HepG2 (cell line): ENCODE results near the gene ECE2. TPM values are rescaled to one million over a fixed set of nuclear protein-coding genes. Genes with fewer than 3 reads are reported as not detected.

Source experiments
- ATRX ChIP-seq: sonication (generic); formaldehyde crosslinking; IDR thresholded peaks from 2 replicates; pipeline ENCODE4 v1.4.0; 2020; ENCODE audit warnings: missing genetic modification reagents, borderline replicate concordance
- CC2D1A ChIP-seq: sonication (generic); formaldehyde crosslinking; IDR thresholded peaks from 2 replicates; pipeline ENCODE4 v1.8.1; 2023; ENCODE audit warnings: mild to moderate bottlenecking, missing genetic modification reagents
- CCAR2 ChIP-seq: fragments of 200-400 bp; formaldehyde crosslinking; optimal IDR thresholded peaks from 2 replicates; pipeline ENCODE3; 2018; ENCODE audit warnings: low read depth, mild to moderate bottlenecking, low read length, moderate library complexity
- FLYWCH1 ChIP-seq: sonication (generic); formaldehyde crosslinking; IDR thresholded peaks from 2 replicates; pipeline ENCODE4 v1.8.1; 2023; ENCODE audit warnings: mild to moderate bottlenecking, missing genetic modification reagents
- GATAD1 ChIP-seq: IDR thresholded peaks from 2 replicates; pipeline ENCODE4 v1.6.1; 2016; ENCODE audit warnings: missing genetic modification reagents, missing compliant biosample characterization
- GLMP ChIP-seq: sonication (generic); formaldehyde crosslinking; IDR thresholded peaks from 2 replicates; pipeline ENCODE4 v1.9.0; 2021; ENCODE audit warnings: missing genetic modification reagents, mild to moderate bottlenecking, borderline replicate concordance
- JUN ChIP-seq: sonication (generic); formaldehyde crosslinking; IDR thresholded peaks from 2 replicates; pipeline ENCODE4 v1.4.0; 2020; ENCODE audit warnings: mild to moderate bottlenecking, missing genetic modification reagents
- KAT7 ChIP-seq: IDR thresholded peaks from 2 replicates; pipeline ENCODE4 v1.6.1; 2018; ENCODE audit warnings: borderline replicate concordance, missing compliant biosample characterization
- MEIS1 ChIP-seq: sonication (generic); formaldehyde crosslinking; IDR thresholded peaks from 2 replicates; pipeline ENCODE4 v1.9.0; 2021; ENCODE audit warnings: mild to moderate bottlenecking, missing genetic modification reagents, moderate library complexity, borderline replicate concordance
- NR3C1 ChIP-seq: sonication (generic); formaldehyde crosslinking; IDR thresholded peaks from 2 replicates; pipeline ENCODE4 v1.4.0; 2020; ENCODE audit warnings: missing genetic modification reagents
- PCBP2 ChIP-seq: fragments of 200-400 bp; formaldehyde crosslinking; optimal IDR thresholded peaks from 2 replicates; pipeline ENCODE3; 2018; ENCODE audit warnings: low read length, low read depth; ENCODE audit not compliant: poor library complexity, severe bottlenecking
- POGZ ChIP-seq: sonication (generic); formaldehyde crosslinking; IDR thresholded peaks from 2 replicates; pipeline ENCODE4 v1.4.0; 2020; ENCODE audit warnings: mild to moderate bottlenecking, missing genetic modification reagents
- TARDBP ChIP-seq: sonication (generic); formaldehyde crosslinking; IDR thresholded peaks from 2 replicates; pipeline ENCODE4 v1.8.0; 2022; ENCODE audit warnings: mild to moderate bottlenecking, missing genetic modification reagents
- THAP7 ChIP-seq: sonication (generic); formaldehyde crosslinking; IDR thresholded peaks from 2 replicates; pipeline ENCODE4 v1.8.1; 2023; ENCODE audit warnings: mild to moderate bottlenecking, missing genetic modification reagents
- XBP1 ChIP-seq: sonication (generic); formaldehyde crosslinking; IDR thresholded peaks from 2 replicates; pipeline ENCODE4 v1.5.0; 2020; ENCODE audit warnings: missing genetic modification reagents
- ZNF292 ChIP-seq: sonication (generic); formaldehyde crosslinking; IDR thresholded peaks from 2 replicates; pipeline ENCODE4 v1.8.1; 2022; ENCODE audit warnings: mild to moderate bottlenecking, low read depth, missing genetic modification reagents, borderline replicate concordance
- ZNF350 ChIP-seq: sonication (generic); formaldehyde crosslinking; IDR thresholded peaks from 2 replicates; pipeline ENCODE4 v1.4.0; 2020; ENCODE audit warnings: mild to moderate bottlenecking, low read depth, missing genetic modification reagents, borderline replicate concordance
- ZNF367 ChIP-seq: sonication (generic); formaldehyde crosslinking; IDR thresholded peaks from 2 replicates; pipeline ENCODE4 v1.4.0; 2020; ENCODE audit warnings: missing genetic modification reagents, borderline replicate concordance
- ZNF451 ChIP-seq: sonication (generic); formaldehyde crosslinking; IDR thresholded peaks from 2 replicates; pipeline ENCODE4 v1.5.0; 2020; ENCODE audit warnings: mild to moderate bottlenecking, missing genetic modification reagents
- ZNF563 ChIP-seq: sonication (generic); formaldehyde crosslinking; IDR thresholded peaks from 2 replicates; pipeline ENCODE4 v1.8.0; 2022; ENCODE audit warnings: mild to moderate bottlenecking, moderate library complexity, missing genetic modification reagents
- ZNF577 ChIP-seq: sonication (generic); formaldehyde crosslinking; IDR thresholded peaks from 2 replicates; pipeline ENCODE4 v1.4.0; 2020; ENCODE audit warnings: mild to moderate bottlenecking, low read depth, missing genetic modification reagents, borderline replicate concordance
- ZNF724P ChIP-seq: sonication (generic); formaldehyde crosslinking; IDR thresholded peaks from 2 replicates; pipeline ENCODE4 v1.8.0; 2022; ENCODE audit warnings: missing genetic modification reagents, borderline replicate concordance
- ZNF746 ChIP-seq: sonication (generic); formaldehyde crosslinking; IDR thresholded peaks from 2 replicates; pipeline ENCODE4 v1.8.0; 2022; ENCODE audit warnings: mild to moderate bottlenecking, missing genetic modification reagents
- ZSCAN30 ChIP-seq: sonication (generic); formaldehyde crosslinking; IDR thresholded peaks from 2 replicates; pipeline ENCODE4 v1.5.0; 2020; ENCODE audit warnings: mild to moderate bottlenecking, missing genetic modification reagents
- polyA plus RNA-seq, 8 experiments: library from polyadenylated mRNA; depleted of rRNA in 3 of 8; stranded (reverse) in 7 of 8; unstranded in 1 of 8; fragments of >200 nt; fragmentation: Illumina TruSeq in 4 of 8; extraction: Trizol in 4 of 8; gene quantifications; 2 replicates each; pipeline versions ENCODE4 v1.2.1 to v1.2.3, GENCODE V29; 2011 to 2016; ENCODE audit warnings: low read depth in 4 of 8, missing spikeins in 1 of 8, mixed read lengths in 1 of 8; ENCODE audit not compliant: insufficient read depth in 1 of 8
- total RNA-seq, 5 experiments: library from RNA; depleted of rRNA; stranded (reverse); fragments of >200 nt; fragmentation: Illumina TruSeq; extraction: Trizol; gene quantifications; 2 replicates each; pipeline ENCODE4 v1.2.3, GENCODE V29; 2016; ENCODE audit warnings: low read depth in 1 of 5
- TF ChIP-seq, protein P1 (sequence below): sonication (generic); formaldehyde crosslinking; IDR thresholded peaks from 2 replicates; pipeline ENCODE4 v1.5.0; 2020; ENCODE audit warnings: missing genetic modification reagents, mild to moderate bottlenecking, borderline replicate concordance
- TF ChIP-seq, protein P2 (sequence below): sonication (generic); formaldehyde crosslinking; IDR thresholded peaks from 2 replicates; pipeline ENCODE4 v1.4.0; 2020; ENCODE audit warnings: mild to moderate bottlenecking, missing genetic modification reagents

The ECE2 gene
- total and polyA plus RNA-seq, 2 of the 13 experiments (the other 11 are each of a cell fraction or from before 2014, with no cell fraction given): not detected

- TF ChIP-seq ZSCAN30 (CRISPR knock-in tag): no peak
- peak; percentile 98 for TF ChIP-seq ZNF451 (CRISPR knock-in tag)
- TF ChIP-seq, protein P1, sequence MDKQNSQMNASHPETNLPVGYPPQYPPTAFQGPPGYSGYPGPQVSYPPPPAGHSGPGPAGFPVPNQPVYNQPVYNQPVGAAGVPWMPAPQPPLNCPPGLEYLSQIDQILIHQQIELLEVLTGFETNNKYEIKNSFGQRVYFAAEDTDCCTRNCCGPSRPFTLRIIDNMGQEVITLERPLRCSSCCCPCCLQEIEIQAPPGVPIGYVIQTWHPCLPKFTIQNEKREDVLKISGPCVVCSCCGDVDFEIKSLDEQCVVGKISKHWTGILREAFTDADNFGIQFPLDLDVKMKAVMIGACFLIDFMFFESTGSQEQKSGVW (CRISPR knock-in tag): no peak
- peak; percentile 94 for TF ChIP-seq MEIS1 (CRISPR knock-in tag)
- TF ChIP-seq ZNF746 (CRISPR knock-in tag): peak; percentile 47; the same call in 1 of the 2 replicates
- TF ChIP-seq ZNF724P (CRISPR knock-in tag): peak; percentile 82; the same call in 1 of the 2 replicates
- TF ChIP-seq POGZ (CRISPR knock-in tag): peak; percentile 74
- TF ChIP-seq PCBP2: no peak
- peak; percentile 81; the same call in 1 of the 2 replicates for TF ChIP-seq ZNF292 (CRISPR knock-in tag)
- TF ChIP-seq TARDBP (CRISPR knock-in tag): peak; percentile 94
- TF ChIP-seq THAP7 (CRISPR knock-in tag): no peak
- TF ChIP-seq ZNF563 (CRISPR knock-in tag): no peak
- peak; percentile 95 for TF ChIP-seq ZNF350 (CRISPR knock-in tag)
- TF ChIP-seq JUN: peak; percentile 34; the same call in 1 of the 2 replicates
- TF ChIP-seq KAT7 (CRISPR knock-in tag): peak; percentile 86; the same call in 1 of the 2 replicates
- no peak for TF ChIP-seq ZNF367 (CRISPR knock-in tag)
- no peak for TF ChIP-seq FLYWCH1
- TF ChIP-seq, protein P2, sequence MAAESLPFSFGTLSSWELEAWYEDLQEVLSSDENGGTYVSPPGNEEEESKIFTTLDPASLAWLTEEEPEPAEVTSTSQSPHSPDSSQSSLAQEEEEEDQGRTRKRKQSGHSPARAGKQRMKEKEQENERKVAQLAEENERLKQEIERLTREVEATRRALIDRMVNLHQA (CRISPR knock-in tag): no peak
- no peak for TF ChIP-seq CC2D1A
- TF ChIP-seq CCAR2: no peak
- TF ChIP-seq GLMP: no peak
- TF ChIP-seq NR3C1: no peak
- TF ChIP-seq XBP1 (CRISPR knock-in tag): no peak
- no peak for TF ChIP-seq ATRX (CRISPR knock-in tag)
- 0 out of 2 replicates have a peak, but pooled peaks have one; percentile 64 for TF ChIP-seq ZNF577 (CRISPR knock-in tag)
- peak; percentile 74; the same call in 1 of the 2 replicates for TF ChIP-seq GATAD1 (CRISPR knock-in tag)
Observed at GRCh38 chr3:184241447-184242296, 34.1 kb upstream of the ECE2 start (continued).
